GM19463 (cell line): ENCODE data around the gene FBLIM1.
"Not testable (repeated sequence)": the region's sequence is repeated elsewhere in the genome, so short reads cannot be mapped to it uniquely, and the experiment has no call there.

Experiments used
- ATAC-seq: cut with Tn5 transposase; IDR thresholded peaks from one replicate; pipeline ENCODE4 v1.9.1; 2021; ENCODE audit warnings: mild to moderate bottlenecking, moderate library complexity; ENCODE audit not compliant: unreplicated experiment

Gene FBLIM1

DNA sequence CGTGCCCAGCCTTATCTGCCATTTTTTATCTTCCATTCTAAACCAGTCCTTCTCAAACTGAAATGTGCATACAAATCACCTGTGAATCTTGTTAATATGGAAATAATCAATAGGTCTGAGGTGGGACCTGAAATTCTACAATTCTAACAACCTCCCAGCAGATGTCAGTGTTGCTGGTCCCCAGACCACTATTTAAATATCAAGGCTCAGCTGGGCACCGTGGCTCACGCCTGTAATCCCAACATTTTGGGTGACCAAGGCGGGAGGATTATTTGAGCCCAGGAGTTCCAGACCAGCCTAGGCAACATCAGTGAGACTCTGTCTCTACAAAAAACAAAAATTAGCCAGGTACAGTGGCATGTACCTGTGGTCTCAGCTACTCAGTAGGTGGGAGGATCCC is 44.8 kb downstream of the FBLIM1 start:
- no peak for ATAC-seq

DNA sequence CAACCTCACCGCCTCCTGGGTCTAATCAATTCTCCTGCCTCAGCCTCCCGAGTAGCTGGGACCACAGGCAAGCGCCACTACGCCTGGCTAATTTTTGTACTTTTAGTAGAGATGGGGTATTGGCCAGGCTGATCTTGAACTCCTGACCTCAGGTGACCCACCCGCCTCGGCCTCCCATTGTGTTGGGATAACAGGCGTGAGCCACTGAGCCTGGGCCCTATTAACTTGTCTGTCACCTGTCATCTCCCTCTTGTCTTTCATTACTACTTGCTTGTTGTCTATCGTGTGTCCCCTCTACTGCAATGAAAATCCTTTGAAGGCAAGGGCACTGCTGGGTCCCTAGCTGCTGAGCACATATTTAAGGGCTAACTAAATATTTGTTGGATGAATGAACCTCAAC is 45.5 kb downstream of the FBLIM1 start:
- ATAC-seq: no peak

- no peak for ATAC-seq
Observed at GRCh38 chr1:15807121-15807520, 48.5 kb downstream of the FBLIM1 start.

DNA sequence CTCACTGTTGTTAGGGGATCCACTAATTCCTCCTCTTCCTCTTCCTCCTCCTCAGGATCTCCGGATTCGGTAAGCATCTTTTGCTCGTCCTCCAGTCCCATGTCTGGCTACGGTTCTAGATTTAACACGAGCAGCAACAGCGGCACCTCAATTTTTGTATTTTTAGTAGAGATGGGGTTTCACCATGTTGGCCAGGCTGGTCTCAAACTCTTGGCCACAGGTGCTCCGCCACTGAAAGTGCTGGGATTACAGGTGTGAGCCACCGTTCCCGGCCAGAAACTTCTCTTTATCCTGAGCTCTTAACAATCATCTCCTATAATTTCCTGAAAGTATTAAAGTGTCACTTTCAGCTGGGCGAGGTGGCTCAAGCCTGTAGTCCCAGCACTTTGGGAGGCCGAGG is 49.0 kb downstream of the FBLIM1 start, which contains the start of gene UQCRHL:
Gene UQCRHL (minus strand): TSS at position 101 of the 400 bp plus-strand sequence. CDS start 0 bp downstream, at position 101.
- ATAC-seq: not testable (repeated sequence)

DNA sequence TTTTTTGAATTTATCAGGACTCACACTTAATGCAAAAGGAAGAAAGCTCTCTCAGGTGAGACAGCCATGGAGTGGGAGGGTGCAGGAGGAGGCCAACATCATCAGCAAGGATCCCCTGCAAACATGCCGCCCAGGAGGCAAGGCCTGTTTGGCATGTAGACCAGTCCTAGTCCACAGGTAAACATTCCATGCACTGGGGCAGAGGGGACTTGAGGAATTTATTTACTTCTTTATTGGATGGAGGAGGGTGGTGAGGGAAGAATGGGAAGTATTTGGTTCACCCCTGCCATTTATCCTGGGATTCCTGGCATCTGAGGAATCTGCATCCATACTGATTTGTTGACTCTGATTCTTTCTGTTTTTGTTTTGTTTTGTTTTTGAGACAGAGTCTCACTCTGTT is 50.4 kb downstream of the FBLIM1 start:
- ATAC-seq: no peak

- ATAC-seq: no peak
Observed at GRCh38 chr1:15810073-15810472, 51.5 kb downstream of the FBLIM1 start.

DNA sequence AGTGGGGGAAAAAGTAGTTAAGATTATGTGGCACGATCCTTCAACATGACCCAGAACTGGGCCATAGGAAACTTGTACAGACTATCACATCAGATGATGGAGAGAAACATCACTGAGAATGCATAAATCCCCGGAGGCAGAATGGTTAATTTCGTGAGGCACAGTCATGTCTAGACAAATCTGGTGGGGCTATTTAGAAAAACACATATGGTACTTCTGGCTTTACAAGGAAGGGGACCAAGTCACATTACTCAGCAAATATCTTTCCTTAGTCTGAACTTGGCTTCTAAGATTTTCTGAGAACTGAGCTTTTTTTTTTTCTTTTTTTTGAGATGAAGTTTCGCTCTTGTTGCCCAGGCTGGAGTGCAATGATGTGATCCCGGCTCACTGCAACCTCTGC is 58.1 kb downstream of the FBLIM1 start:
- ATAC-seq: no peak

DNA sequence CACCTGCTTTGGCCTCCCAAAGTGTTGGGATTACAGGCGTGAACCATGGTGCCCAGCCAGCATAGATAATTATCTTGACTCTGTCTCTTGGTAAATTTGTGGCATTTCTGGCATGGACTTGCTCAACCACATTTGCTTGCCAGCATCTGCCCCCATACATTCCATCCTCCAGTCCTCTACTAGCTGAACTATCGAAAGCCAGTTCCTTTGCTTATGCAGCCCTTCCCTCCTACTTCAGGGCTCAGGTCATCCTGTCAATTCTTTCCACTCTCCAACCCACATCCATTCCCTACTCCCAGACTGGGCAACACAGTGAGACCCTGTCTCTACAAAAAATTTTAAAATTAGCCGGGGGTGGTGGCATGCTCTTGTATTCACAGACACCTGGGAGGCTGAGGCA is 61.9 kb downstream of the FBLIM1 start:
- ATAC-seq: no peak

DNA sequence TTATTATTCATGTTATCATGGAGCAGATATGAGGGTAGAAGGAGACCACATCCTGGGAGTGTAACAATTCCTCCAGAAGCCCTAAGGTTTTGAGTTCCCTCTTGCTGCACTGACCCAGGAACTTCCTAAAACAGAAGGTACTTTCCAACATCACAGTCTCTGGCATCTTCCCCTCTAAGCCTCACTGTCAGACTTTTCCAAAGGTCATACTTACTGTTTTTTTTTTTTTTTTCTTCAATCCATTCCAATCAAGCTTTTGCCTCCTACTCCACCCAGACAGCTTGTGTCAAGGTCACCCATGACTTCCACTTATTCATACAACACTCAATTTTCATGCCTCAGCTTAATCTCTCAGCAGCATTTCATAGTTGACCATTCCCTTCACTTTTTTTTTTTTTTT is 67.2 kb downstream of the FBLIM1 start:
- ATAC-seq: no peak

- no peak for ATAC-seq
Observed at GRCh38 chr1:15826810-15827507, 68.4 kb downstream of the FBLIM1 start.

- not testable (repeated sequence) for ATAC-seq
Observed at GRCh38 chr1:15827567-15827966, 69.0 kb downstream of the FBLIM1 start.

GRCh38 chr1:15828931-15829330 is 70.3 kb downstream of the FBLIM1 start:
- not testable (repeated sequence) for ATAC-seq

- no peak for ATAC-seq
Observed at GRCh38 chr1:15830258-15830657, 71.7 kb downstream of the FBLIM1 start.

DNA sequence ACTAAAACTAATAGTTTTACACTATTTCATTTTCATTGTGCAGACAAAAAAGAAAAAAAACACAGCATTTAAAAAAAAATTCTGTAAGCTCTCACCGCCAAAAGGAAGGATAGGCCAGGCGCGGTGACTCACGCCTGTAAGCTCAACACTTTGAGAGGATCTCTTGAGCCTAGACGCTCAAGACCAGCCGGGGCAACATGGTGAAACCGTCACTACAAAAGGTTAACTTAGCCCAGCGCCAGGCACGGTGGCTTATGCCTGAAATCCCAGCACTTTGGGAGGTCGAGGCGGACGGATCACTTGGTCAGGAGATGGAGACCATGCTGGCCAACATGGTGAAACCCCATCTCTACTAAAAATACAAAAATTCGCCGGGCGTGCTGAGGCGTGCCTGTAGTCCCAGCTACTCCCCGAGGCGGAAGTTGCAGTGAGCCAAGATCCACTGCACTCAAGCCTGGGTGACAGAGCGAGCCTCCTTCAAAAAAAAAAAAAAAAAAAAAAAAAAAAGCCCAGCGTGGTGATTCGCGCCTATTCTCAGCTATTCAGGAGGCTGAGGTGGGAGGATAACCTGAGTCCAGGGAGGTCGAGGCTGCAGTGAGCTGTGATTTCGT is 74.6 kb downstream of the FBLIM1 start:
- no peak for ATAC-seq

DNA sequence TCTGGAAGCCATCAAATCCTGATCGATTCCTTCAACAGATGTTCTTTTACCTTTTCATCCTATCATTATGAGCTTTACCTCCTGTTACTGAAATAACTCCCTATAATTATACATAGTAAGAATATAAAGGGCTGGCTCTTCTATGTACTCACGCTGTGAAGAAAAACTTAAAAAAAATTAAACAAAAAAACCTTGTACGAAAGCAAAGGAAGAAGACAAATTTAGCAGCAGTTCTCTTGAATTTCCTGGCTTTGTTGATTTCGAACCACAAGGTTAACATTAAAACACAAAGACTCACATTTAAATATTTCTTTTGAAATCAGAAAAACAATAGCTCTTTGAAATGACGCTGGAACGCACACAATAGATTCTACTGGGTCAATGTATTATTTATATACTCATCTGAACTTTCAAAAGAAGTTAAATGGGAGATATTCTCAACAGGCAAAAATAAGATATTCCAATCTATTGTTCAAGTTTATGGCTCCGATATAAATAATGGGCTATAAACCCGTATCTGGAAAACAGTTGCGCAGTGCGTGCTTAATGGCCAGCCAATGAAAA is 75.3 kb downstream of the FBLIM1 start:
- ATAC-seq: no peak

DNA sequence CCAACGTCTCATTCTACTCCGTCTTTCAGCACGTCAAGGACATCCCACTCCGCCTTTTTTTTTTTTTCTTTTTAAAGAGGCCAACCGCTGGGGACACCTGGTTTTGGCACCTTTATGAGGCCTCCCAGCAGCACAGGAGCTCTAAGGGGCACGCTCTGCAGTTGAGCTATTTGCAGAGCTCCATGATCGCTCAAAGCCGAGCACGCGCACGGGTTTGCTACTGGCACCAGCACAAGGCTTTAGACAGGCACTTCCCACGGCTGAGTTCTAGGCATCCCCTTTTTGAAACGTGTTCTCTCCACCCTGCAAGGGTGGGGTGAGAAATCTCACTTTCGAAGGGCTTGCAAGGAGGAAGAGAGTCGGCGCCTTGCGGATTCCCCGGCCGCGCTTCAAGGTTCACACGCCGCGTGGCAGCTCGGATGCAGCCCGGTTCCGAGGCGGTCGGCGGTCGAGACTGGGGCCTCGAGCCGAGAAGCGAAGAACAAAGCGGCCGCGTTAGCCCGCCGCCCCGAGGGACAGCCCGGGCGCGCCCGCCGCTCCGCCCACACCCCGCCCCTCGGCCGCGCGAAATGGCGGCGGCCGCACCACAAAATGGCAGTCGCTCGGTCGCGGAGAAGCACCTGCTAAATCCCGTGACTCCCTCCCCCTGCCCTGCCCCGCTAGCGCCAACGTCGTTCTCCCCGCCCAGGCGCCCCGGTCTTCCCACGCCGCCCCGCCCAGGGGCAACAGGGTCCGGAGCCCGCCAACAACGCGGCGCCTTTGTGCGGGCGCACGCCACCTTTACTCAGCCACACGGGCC is 76.0 kb downstream of the FBLIM1 start:
- peak; percentile 44 for ATAC-seq

DNA sequence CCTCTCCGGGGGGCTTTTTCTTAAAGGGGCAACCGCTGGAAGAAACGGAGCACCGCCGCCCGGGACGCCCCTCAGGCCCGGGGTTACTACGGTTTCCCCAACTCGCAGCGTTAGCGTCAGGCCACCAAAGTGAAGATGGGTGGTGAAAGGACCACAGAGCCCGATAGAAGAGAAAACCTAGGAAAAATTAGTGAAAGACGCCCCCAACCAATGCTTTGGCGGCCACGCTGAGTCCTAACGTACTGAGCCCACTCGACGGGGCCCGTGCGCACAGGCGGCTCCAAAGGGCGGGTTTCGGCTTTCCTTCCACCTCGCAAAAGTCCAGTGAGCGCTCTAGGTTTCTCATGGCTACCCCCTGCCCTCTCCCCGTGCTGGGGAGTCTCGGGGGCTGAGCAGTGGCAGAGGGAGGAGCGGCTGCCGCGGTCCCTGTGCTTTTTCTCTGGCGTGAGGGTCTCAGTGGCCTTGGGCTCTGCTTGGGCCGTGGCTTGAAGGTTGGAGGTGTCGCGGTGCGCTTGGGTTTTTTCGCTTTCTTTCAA is 76.7 kb downstream of the FBLIM1 start:
- ATAC-seq: no peak

DNA sequence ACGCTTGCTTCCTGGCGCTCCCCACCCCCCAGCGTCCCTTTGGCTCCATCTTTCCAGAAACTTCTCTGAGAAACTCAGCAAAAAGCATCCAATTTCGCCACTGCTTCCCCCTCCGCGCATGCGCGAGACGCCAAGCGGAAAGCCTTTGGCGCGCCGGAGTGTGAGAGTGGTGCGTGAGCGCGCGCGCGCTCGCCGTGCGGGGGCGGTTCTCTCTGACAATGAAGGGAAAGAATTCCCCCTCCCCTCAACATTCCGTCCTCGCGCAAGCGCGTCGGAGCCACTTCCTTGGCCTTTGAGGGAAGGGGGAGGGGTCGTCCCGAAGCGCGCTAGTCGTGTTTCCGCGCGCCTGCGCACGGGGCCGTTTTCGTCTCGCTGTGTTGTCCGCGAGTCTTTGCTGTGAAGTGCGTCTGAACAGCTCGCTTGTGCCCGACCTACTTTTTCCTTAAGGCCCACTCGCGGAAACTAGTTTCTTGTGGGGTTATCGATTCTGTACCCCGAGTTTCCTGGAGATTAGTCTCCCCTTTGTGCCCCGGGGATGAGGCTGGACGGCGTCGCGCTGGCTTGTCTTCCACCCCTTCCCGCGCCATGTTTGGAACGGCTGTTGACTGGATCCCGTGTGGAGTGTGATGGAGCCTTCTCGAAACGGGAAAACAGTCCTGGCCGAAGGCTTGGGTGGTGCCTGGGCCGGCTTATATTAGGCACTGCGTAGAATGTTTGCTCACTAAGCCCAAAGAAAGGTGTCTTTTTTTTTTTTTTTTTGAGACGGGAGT is 77.3 kb downstream of the FBLIM1 start:
- peak; percentile 46 for ATAC-seq
